Right lobe of liver (tissue), 4 donors: ENCODE data around the gene TEX264.

ENCODE experiments used
- CTCF ChIP-seq, 4 donors: fragments of 200-600 bp in 3 of 4; fragments of 450-650 bp in 1 of 4; IDR thresholded peaks; one replicate each; pipeline versions ENCODE4 v1.5.1 to v1.8.0; 2016 to 2022; ENCODE audit warnings: antibody characterized with exemption in 4 of 4, mild to moderate bottlenecking in 2 of 4
- POLR2A ChIP-seq: fragments of 450-650 bp; IDR thresholded peaks from one replicate; pipeline ENCODE4 v1.6.1; 2017; ENCODE audit warnings: antibody characterized with exemption, mild to moderate bottlenecking
- donor health status: DM: no; HTN: no; CAD: no.
- donor health status: DM: no; HTN: no; CAD: no.
- donor health status: DM: no; HTN: yes; CAD: no.

- no peak for TF ChIP-seq CTCF (IDR thresholded peaks at IDR 0.05)
- no peak for TF ChIP-seq POLR2A
These were observed 17.2 kb downstream of the TEX264 start for GRCh38 chr3:51688206-51688600.
